Neural progenitor cell (in vitro differentiated cells): Measurements from ENCODE around the gene TOB1. TPM values are rescaled to one million over a fixed set of nuclear protein-coding genes. Genes with fewer than 3 reads are reported as not detected.

Experiments used
- DNase-seq: peaks from one replicate; pipeline ENCODE4 v3.0.0-alpha.2; 2016; ENCODE audit warnings: low spot score
- H2AFZ ChIP-seq: fragments of 200-600 bp; sonication (generic); replicated peaks from 2 replicates; pipeline ENCODE4 v1.6.1; 2016; ENCODE audit warnings: antibody characterized with exemption
- H3F3A ChIP-seq: fragments of 200-600 bp; sonication (generic); 2 replicates; pipeline ENCODE4 v1.6.1; 2016; ENCODE audit warnings: antibody characterized with exemption, low read depth
- H3K27ac ChIP-seq: fragments of 200-600 bp; sonication (generic); 2 replicates; pipeline ENCODE4 v1.5.1; 2016; ENCODE audit warnings: mild to moderate bottlenecking
- H3K27me3 ChIP-seq: fragments of 200-600 bp; sonication (generic); 2 replicates; pipeline ENCODE4 v1.6.1; 2016; ENCODE audit warnings: mild to moderate bottlenecking, moderate library complexity
- H3K36me3 ChIP-seq: fragments of 200-600 bp; sonication (generic); 2 replicates; pipeline ENCODE4 v1.5.1; 2016
- H3K4me1 ChIP-seq: fragments of 200-600 bp; sonication (generic); 2 replicates; pipeline ENCODE4 v1.6.1; 2016; ENCODE audit warnings: mixed run types
- H3K4me2 ChIP-seq: fragments of 200-600 bp; sonication (generic); 2 replicates; pipeline ENCODE4 v1.6.1; 2016
- H3K4me3 ChIP-seq: fragments of 200-600 bp; sonication (generic); 2 replicates; pipeline ENCODE4 v1.5.1; 2016
- H3K79me2 ChIP-seq: fragments of 200-600 bp; sonication (generic); 2 replicates; pipeline ENCODE4 v1.6.1; 2016; ENCODE audit warnings: low read depth
- H3K9ac ChIP-seq: fragments of 200-600 bp; sonication (generic); 2 replicates; pipeline ENCODE4 v1.6.1; 2016
- H3K9me3 ChIP-seq: fragments of 200-600 bp; sonication (generic); 2 replicates; pipeline ENCODE4 v1.5.1; 2016; ENCODE audit warnings: low read depth
- H4K20me1 ChIP-seq: fragments of 200-600 bp; sonication (generic); 2 replicates; pipeline ENCODE4 v1.6.1; 2016; ENCODE audit warnings: low read depth
- H3K27ac Mint-ChIP-seq: 3 replicates; pipeline ENCODE4 v1.8.0; 2021; ENCODE audit warnings: mixed read lengths
- H3K27me3 Mint-ChIP-seq: 2 replicates; pipeline ENCODE4 v1.8.0; 2022; ENCODE audit warnings: low read depth, mild to moderate bottlenecking, inconsistent platforms, moderate library complexity, mixed read lengths; ENCODE audit not compliant: insufficient read depth
- H3K36me3 Mint-ChIP-seq: 3 replicates; pipeline ENCODE4 v1.8.0; 2021; ENCODE audit warnings: mixed read lengths
- H3K4me1 Mint-ChIP-seq: 3 replicates; pipeline ENCODE4 v1.8.0; 2021; ENCODE audit warnings: mixed read lengths
- H3K4me3 Mint-ChIP-seq: 3 replicates; pipeline ENCODE4 v1.8.0; 2021; ENCODE audit warnings: mild to moderate bottlenecking, moderate library complexity, mixed read lengths
- H3K9me3 Mint-ChIP-seq: 3 replicates; pipeline ENCODE4 v1.8.0; 2020; ENCODE audit warnings: mixed read lengths
- CTCF ChIP-seq: fragments of 200-600 bp; sonication (generic); IDR thresholded peaks from 2 replicates; pipeline ENCODE4 v1.5.1; 2017; ENCODE audit warnings: antibody characterized with exemption, mild to moderate bottlenecking
- EZH2 ChIP-seq: fragments of 200-600 bp; sonication (generic); IDR thresholded peaks from 2 replicates; pipeline ENCODE4 v1.6.1; 2017; ENCODE audit warnings: antibody characterized with exemption, mild to moderate bottlenecking, moderate library complexity
- EZH2phosphoT487 ChIP-seq: fragments of 200-600 bp; sonication (generic); IDR thresholded peaks from 2 replicates; pipeline ENCODE4 v1.6.1; 2017; ENCODE audit warnings: antibody characterized with exemption
- total RNA-seq: library from RNA; depleted of rRNA; stranded (reverse); fragments of >200 nt; gene quantifications from 2 replicates; pipeline ENCODE4 v1.2.3, GENCODE V29; 2015; ENCODE audit warnings: low replicate concordance

The TOB1 gene
- total RNA-seq, 1 donor from 2014 or later: 18.2 TPM

DNA sequence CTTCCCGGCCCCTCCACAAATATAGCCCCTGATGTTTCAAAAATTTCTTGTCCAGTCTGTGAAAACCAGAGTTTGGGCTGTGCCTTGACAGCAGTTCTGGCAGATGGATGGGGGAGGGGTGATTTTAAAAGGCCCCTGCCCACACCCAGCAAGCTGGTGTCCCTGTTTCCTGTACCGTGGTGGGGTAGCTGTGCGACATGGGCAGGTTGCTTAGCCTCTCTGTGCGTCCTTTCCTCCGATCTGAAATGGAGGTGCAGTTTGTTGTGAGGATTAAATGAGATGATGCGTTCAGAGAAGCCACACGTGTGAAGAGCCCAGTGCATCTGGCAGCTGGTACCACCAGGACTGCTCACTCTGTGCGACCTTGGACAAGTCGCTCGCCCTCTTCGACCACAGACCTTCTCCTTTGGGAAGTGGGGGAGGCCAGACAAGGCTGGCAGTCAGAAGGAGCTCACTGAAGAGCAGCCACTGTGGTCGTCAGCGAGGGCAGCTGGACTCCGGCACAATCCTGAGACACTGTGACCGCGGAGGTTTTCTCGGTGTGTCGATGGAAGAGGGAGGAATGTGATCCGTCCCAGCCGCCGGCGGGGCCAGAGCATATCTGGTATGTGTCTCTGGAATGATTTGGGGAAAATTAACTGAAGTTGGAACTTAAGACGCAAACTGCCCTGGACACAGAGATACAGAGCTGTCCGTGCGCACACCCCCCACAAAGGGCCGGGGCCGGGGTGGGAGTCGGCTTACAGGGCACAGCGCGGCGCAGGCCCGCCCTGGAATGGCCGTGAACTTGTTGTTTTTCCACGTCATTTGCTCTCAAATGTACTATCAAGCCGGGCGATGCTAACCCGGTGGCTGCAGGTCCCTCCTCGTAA is 31.5 kb downstream of the TOB1 start:
- H3K27me3 Mint-ChIP-seq: peaks cover 20% of the 10 kb centered on the region
- H3K36me3 Mint-ChIP-seq: no peaks in the 10 kb centered on the region
- no peaks in the 10 kb centered on the region for H3K9me3 ChIP-seq
- no peak overlapping the region for H3K9ac ChIP-seq
- H3K79me2 ChIP-seq: no peaks in the 10 kb centered on the region
- H3K4me1 Mint-ChIP-seq: peaks cover 68% of the 10 kb centered on the region
- no peak for DNase-seq
- peak overlapping the region; percentile 53 for H3K4me2 ChIP-seq
- H3K36me3 ChIP-seq: no peaks in the 10 kb centered on the region
- H3K27ac ChIP-seq: no peak overlapping the region
- H3K4me3 ChIP-seq: no peak overlapping the region
- H3K27ac Mint-ChIP-seq: peak overlapping the region; percentile 79
- H3F3A ChIP-seq: peaks cover 17% of the 10 kb centered on the region
- peaks cover 40% of the 10 kb centered on the region for H3K4me1 ChIP-seq
- no peaks in the 10 kb centered on the region for H4K20me1 ChIP-seq
- TF ChIP-seq CTCF (no peak), EZH2phosphoT487 (no peak), EZH2 (no peak)
- no peaks in the 10 kb centered on the region for H3K9me3 Mint-ChIP-seq
- no peaks in the 10 kb centered on the region for H3K27me3 ChIP-seq
- peak overlapping the region; percentile 75 for H3K4me3 Mint-ChIP-seq
- no peak overlapping the region for H2AFZ ChIP-seq

- Histone ChIP-seq H3K9me3 (no peaks in the 10 kb centered on the region), H3K4me2 (no peak overlapping the region), H3K79me2 (no peaks in the 10 kb centered on the region), H3K36me3 (no peaks in the 10 kb centered on the region), H3F3A (peaks cover 26% of the 10 kb centered on the region), H3K27ac (no peak overlapping the region), H4K20me1 (no peaks in the 10 kb centered on the region), H3K4me1 (peaks cover 45% of the 10 kb centered on the region), H3K4me3 (no peak overlapping the region), H3K27me3 (no peaks in the 10 kb centered on the region), H3K9ac (no peak overlapping the region), H2AFZ (no peak overlapping the region)
- Mint-ChIP-seq H3K27me3 (peaks cover 14% of the 10 kb centered on the region), H3K4me3 (peak overlapping the region; percentile 36), H3K36me3 (no peaks in the 10 kb centered on the region), H3K27ac (no peak overlapping the region), H3K9me3 (no peaks in the 10 kb centered on the region), H3K4me1 (peaks cover 73% of the 10 kb centered on the region)
- TF ChIP-seq CTCF (no peak), EZH2phosphoT487 (no peak), EZH2 (no peak)
- no peak for DNase-seq
Observed at GRCh38 chr17:50833510-50834428, 32.4 kb downstream of the TOB1 start.

DNA sequence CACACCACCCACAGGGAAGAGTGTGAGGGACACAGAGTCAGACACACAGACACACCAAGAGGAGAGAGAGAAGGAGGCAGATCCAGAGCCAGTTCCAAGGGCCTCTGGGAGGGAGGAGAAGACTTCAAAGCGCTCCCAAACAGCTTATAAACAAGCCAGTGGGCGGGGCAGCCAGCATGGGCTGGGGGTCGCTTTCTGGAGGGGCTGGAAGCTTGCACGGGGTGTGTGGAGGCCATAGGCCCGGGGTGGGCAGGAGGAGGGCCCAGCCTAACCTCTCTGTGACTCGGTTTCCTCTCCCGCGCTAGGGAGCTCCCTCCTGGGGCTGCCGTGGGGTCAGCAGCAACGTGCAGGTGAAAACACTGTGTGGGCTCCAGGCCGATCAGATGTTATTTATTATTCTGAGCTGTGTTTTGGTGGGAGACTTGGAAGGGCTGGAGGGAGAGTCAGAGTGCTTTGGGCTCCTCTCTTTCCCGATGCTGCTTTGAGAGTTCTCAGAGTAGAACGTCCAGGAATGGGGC is 33.2 kb downstream of the TOB1 start:
- Histone ChIP-seq H3K27me3 (no peaks in the 10 kb centered on the region), H3F3A (peaks cover 22% of the 10 kb centered on the region), H2AFZ (no peak overlapping the region), H3K4me1 (peaks cover 36% of the 10 kb centered on the region), H3K79me2 (no peaks in the 10 kb centered on the region), H3K36me3 (no peaks in the 10 kb centered on the region), H3K9me3 (no peaks in the 10 kb centered on the region), H3K4me2 (no peak overlapping the region), H4K20me1 (no peaks in the 10 kb centered on the region), H3K27ac (no peak overlapping the region), H3K4me3 (no peak overlapping the region), H3K9ac (no peak overlapping the region)
- Mint-ChIP-seq H3K36me3 (no peaks in the 10 kb centered on the region), H3K4me3 (no peak overlapping the region), H3K4me1 (peaks cover 64% of the 10 kb centered on the region), H3K9me3 (no peaks in the 10 kb centered on the region), H3K27ac (no peak overlapping the region), H3K27me3 (peaks cover 11% of the 10 kb centered on the region)
- TF ChIP-seq CTCF (no peak), EZH2 (no peak), EZH2phosphoT487 (no peak)
- DNase-seq: no peak
